Jurkat, Clone E6-1 (cell line): Measurements from ENCODE around the gene LRFN5.
"Not testable (repeated sequence)": the region's sequence is repeated elsewhere in the genome, so short reads cannot be mapped to it uniquely, and the experiment has no call there.

Experiments used
- DNase-seq: peaks from one replicate; pipeline ENCODE4 v3.0.0-alpha.2; 2011; ENCODE audit warnings: low read depth, low spot score
- H3K4me3 ChIP-seq: 2 replicates; pipeline ENCODE4 v1.5.1; 2011; ENCODE audit warnings: mild to moderate bottlenecking, low read length, control low read depth, moderate library complexity

The LRFN5 gene

GRCh38 chr14:41629876-41630275 is 23.2 kb downstream of the LRFN5 start:
- H3K4me3 ChIP-seq = no peak overlapping the region
- DNase-seq = no peak

GRCh38 chr14:41634286-41634685 is 27.6 kb downstream of the LRFN5 start:
- no peak for DNase-seq
- H3K4me3 ChIP-seq = no peak overlapping the region

- no peak for DNase-seq
These were observed 30.1 kb downstream of the LRFN5 start for GRCh38 chr14:41636492-41637392.

GRCh38 chr14:41641690-41642089 is 35.0 kb downstream of the LRFN5 start:
- no peak overlapping the region for H3K4me3 ChIP-seq
- DNase-seq = no peak

More at GRCh38 chr14:41636492-41637392, 30.1 kb downstream of the LRFN5 start:
- no peak overlapping the region for H3K4me3 ChIP-seq

GRCh38 chr14:41642367-41642766 is 35.7 kb downstream of the LRFN5 start:
- H3K4me3 ChIP-seq = no peak overlapping the region
- no peak for DNase-seq

GRCh38 chr14:41642789-41643188 is 36.1 kb downstream of the LRFN5 start:
- no peak overlapping the region for H3K4me3 ChIP-seq
- no peak for DNase-seq

- DNase-seq = no peak
- no peak overlapping the region for H3K4me3 ChIP-seq
These were observed 37.9 kb downstream of the LRFN5 start for GRCh38 chr14:41644606-41645005.

- H3K4me3 ChIP-seq = no peak overlapping the region
- no peak for DNase-seq
These were observed 44.1 kb downstream of the LRFN5 start for GRCh38 chr14:41650802-41651201.

- H3K4me3 ChIP-seq = no peak overlapping the region
- DNase-seq = no peak
These were observed 47.5 kb downstream of the LRFN5 start for GRCh38 chr14:41654196-41654595.

- DNase-seq = no peak
- H3K4me3 ChIP-seq = no peak overlapping the region
These were observed 56.2 kb downstream of the LRFN5 start for GRCh38 chr14:41662780-41663472.

GRCh38 chr14:41663473-41663850 is 56.8 kb downstream of the LRFN5 start:
- DNase-seq = no peak
- H3K4me3 ChIP-seq = no peak overlapping the region

- H3K4me3 ChIP-seq = no peak overlapping the region
- DNase-seq = no peak
These were observed 59.6 kb downstream of the LRFN5 start for GRCh38 chr14:41666301-41666700.

GRCh38 chr14:41668356-41668755 is 61.7 kb downstream of the LRFN5 start:
- H3K4me3 ChIP-seq = no peak overlapping the region
- DNase-seq = no peak

GRCh38 chr14:41673601-41674000 is 66.9 kb downstream of the LRFN5 start:
- DNase-seq, H3K4me3 ChIP-seq: not testable (repeated sequence)

GRCh38 chr14:41674511-41674971 is 67.9 kb downstream of the LRFN5 start:
- H3K4me3 ChIP-seq, DNase-seq: not testable (repeated sequence)

- H3K4me3 ChIP-seq = no peak overlapping the region
These were observed 92.8 kb downstream of the LRFN5 start for GRCh38 chr14:41699486-41699885.

GRCh38 chr14:41718477-41719166 is 111.9 kb downstream of the LRFN5 start:
- no peak overlapping the region for H3K4me3 ChIP-seq
- no peak for DNase-seq

More at GRCh38 chr14:41699486-41699885, 92.8 kb downstream of the LRFN5 start:
- no peak for DNase-seq

- DNase-seq = no peak
- no peak overlapping the region for H3K4me3 ChIP-seq
These were observed 132.5 kb downstream of the LRFN5 start for GRCh38 chr14:41739203-41739602.

- no peak for DNase-seq
- H3K4me3 ChIP-seq = no peak overlapping the region
These were observed 136.5 kb downstream of the LRFN5 start for GRCh38 chr14:41743140-41743539.

- DNase-seq = peak; percentile 18
- H3K4me3 ChIP-seq = no peak overlapping the region
These were observed 142.8 kb downstream of the LRFN5 start for GRCh38 chr14:41749429-41749828.
